Epidermal melanocyte (primary cell): ENCODE results near the gene TP73.

Source experiments
- DNase-seq: peaks from one replicate; pipeline ENCODE4 v3.0.0; 2011; ENCODE audit warnings: low spot score; ENCODE audit not compliant: insufficient read length

The TP73 gene

DNA sequence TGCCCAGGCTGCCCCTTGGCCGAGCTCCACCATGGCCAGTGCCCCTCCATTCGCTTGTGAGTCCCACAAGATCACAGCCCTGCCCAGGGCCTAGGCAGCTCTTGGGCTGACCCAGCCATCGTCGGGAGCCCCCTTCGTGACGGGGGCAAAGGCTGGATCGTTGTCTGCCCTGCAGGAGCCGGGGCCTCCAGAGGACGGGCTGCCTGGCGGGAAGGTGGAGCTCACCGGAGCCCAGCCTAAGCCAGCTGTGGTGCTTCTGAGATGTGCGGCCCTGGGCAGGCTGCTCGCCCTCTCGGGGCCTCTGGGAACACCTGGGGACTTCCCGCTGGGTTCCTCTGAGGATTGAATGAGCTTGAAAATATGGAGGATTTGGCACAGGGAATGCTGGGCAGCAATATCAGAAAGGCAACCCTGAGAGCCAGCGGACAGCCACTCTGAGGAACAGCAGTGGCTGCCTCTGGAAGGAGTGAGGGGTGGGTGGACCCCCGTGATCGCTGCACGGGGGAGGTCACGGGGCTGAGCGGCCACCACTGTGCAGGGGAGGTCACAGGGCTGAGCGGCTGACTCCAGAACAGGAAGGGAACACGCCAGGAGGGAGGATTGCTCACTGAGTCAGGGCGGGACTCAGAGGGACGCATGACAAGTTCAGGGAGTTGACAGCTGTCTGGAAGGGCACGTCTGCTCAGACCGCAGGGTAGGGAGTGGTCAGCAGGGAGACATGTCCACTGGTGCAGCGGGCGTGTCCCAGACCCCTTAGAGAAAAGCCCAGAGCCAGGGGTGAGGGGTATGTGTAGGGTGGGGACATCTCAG is 19.3 kb downstream of the TP73 start:
- no peak for DNase-seq

DNA sequence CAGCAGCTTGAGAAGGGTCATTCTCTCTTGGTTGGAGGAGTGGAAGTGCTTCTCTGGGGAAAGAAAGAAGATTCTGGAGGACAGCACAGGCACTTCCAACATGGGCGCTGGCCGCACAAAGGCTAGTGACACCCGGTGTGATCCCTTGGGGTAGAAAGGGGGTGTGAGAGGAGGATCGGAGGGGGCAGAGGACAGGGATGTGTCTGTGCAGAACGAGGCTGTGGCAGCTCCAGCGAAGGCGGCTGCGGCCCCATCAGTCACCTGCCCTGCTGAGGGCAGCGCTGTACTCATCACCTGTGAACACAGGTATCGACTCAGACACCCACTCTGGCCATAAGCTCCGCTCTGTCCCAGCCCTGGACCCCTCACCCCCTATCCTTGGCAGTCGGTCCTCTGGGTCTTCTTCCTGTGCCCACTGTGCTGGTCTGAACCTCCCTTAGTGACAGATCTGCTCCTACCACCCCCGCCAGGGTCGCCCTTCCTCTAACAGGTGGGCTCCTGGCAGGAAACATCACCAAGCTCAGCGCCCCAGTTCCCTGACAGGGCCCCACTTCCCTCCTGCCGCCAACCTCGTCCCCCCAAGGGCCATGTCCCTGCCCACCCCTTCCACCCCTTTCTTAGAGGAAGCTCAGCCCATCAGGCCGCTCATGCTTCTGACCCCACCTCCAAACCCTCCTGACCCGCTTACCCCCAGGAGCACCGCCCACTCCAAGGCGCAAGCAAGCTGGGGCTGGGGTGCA is 20.1 kb downstream of the TP73 start:
- no peak for DNase-seq

- DNase-seq, result no peak
These were observed 20.6 kb downstream of the TP73 start for GRCh38 chr1:3672971-3673361.

DNA sequence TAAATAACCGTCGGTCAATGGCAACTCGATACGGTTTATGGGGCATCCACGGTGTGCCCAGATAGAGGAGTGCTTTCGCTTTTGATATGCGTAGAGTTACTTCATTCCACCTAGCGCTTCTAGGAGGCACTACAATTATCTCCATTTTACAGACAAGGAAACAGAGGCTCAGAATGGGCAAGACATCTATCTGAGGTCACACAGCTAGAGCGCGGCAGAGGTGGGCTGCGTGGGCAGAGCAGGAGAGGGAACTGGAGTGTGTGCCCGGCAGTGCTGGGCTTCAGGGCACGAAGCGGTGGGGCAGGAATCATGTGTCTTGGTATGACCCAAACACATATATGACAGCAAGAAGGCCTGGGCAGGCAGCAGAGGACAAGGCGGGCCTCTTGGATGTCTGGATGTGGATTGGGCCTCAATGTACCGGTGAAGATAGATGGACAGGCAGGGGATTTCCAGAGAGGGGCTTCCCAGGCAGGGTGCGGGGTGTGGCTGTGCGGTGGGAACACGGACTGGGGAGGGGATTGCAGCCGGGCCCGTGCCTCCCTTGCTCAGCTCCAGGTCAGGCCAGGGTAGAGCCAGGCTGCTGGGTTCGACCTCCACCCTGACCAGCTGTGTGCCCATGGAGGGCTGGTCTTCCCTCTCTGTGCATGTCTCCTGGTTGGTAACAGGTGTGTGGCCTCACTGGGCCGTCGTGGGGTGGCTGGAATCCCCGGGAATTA is 21.2 kb downstream of the TP73 start:
- no peak for DNase-seq

DNA sequence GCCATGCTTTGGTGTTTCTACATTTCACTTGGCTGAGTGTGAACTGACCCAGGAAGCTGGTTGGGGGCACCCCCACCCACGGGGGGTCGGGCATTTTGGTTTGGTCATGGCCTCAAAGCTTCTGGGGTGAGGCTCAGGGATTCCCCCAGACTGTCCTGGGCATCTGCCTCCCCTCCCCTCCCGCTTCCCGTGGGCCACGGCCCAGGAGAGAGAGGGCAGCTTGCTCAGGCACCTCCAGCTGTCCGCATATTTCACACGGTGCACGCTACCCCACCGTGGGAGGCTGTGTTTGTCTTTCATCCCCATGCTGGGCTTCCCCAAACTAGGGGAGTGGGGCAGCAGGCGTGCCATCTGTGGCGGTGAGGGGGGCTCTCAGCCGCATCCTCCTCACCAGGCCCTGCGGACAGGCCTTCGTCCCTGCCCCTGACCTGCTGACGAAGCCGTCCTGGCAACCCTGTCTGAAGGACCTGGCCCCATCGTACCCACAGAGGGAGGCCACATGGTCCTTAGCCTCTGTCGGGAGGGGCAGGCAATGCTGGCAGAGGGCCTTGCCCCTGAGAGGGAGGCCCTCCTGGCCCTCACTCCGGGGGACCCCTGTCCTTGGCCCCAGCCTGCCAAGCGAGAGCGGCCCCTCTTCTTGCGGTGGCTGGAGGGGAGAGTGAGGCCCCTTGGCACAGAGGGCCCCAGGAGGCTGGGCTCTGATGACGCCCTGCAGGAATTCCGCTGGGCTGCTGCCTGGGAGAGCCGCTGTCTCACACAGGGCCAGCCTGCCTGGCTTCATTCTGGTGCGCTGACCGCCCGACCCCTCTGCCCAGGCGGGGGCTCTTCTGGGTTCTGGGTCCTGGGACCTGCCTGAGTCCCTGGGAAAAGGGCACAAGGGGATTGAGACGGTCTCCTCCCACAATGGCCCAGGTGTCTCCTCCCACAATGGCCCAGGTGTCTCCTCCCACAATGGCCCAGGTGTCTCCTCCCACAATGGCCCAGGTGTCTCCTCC is 22.1 kb downstream of the TP73 start:
- no peak for DNase-seq

DNA sequence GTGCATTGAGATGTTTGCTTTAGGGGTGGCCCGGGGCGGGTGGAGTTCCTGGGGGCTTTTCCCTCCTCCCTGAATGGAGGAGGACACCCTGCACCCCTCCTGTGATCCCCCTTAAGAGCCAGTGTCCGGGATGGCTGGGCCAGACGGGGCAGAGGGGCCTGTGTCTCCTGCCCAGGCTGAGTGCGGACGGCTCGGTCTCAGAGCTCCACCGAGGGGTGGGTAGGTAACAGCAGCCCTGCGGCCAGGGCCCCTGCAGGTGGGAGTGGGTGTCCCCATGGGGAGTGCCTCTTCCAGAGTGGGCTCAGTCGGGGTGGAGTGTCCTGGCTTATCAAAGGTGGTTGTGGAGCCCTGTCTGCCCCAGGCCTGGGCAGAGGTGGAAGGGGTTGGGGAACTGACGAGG is 23.1 kb downstream of the TP73 start:
- no peak for DNase-seq

DNA sequence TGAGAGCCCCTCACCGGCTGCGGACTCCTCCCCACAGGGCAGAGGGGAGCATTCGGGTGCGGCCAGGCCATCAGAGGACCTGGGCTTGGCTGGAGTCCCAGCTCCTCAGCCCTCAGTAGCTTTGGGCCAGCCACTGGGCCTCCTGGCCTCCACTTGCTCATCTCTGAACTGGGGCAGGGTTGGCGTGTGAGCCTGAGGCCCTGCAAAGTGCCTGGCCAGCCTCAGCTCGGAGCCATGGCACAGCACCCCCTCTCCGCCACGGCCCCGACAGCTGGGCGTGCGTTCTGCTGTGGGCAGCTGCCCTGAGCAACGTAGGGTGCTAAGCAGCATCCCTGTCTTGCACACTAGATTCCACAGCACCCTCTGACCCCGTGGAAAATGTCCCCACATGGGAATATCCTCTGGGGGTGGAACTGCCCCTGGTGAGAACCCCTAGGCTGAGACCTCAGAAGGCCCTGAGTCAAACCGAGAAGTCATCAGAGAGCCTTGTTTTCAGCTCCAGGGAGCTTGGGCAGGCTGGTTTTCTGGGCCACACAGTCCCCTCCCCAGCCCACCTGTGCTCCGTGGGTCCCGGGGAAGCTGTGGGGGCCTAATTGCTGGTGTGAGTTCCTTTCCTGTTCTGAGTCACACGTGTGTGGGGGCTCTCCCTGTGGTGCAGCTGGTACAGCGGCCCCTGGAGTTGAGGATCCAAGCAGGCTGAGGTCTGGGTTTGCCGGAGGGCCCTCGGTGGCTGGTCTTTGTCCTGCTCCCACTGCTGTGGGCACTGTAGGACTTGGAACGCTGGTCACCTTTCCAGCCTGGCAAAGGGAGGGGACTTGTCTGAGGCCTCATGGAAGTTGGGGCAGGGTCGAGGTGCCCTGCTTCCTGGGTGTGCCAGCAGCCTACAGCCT is 24.5 kb downstream of the TP73 start:
- no peak for DNase-seq

- DNase-seq, result no peak
These were observed 25.2 kb downstream of the TP73 start for GRCh38 chr1:3677484-3677883.

DNA sequence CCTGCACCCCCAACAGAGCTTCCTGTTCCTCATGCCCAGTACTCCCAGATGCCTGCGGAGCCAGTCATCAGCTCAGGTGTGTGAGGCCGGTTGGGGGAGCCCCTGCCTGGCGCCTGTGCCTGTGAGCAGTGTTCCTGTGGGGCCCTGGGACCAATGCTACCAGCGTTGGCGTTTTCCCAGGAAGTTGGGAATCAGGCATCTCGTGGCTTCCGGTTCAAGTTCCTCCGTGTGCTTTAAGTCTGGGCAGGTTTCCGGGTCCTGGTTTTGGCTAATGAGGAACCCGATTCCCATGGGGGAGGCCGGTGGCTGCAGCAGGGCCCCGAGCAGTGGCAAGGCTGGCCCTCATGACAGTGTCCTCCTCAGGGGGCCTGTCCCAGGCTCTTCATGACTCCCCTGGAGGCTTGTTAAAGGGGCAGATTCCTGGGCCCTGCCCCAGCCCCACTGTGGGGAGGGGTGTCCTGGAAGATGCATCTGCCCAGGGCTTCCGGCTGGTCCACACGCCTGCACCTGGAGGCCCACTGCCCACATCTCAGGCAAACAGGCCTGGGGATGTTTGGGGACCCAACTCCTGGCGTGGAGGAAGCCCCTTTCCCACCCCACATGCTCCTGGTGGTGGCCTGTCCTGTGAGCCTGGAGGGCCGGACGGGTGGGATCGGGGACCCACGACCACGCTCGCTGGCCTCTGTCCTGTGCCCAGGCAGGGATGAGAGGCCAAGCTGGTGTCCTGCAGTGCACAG is 26.2 kb downstream of the TP73 start:
- DNase-seq, result no peak

DNA sequence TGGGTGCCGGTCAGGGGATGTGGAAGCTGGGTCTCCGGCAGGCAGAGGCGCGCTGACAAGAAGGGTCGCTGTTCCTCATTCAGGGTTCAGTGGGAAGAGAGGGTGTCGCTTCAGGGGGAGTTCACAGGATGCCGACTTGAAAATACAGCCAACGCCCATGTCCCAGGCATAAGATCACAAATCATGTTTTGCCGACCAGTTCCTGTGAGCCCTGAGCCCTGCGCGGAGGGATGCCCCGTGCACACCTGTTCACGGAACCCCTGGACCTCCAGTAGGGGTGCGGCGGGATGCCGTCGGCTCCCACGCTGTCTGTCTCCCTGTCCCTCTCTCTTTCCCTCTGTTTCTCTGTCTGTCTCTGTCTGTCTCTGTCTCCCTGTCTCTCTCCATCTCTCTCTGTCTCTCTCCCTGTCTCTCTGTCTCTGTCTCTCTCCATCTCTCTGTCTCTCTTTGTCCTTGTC is 26.8 kb downstream of the TP73 start:
- DNase-seq, result no peak

- no peak for DNase-seq
These were observed 27.6 kb downstream of the TP73 start for GRCh38 chr1:3679799-3680453.

- DNase-seq, result no peak
These were observed 28.3 kb downstream of the TP73 start for GRCh38 chr1:3680488-3681230.

DNA sequence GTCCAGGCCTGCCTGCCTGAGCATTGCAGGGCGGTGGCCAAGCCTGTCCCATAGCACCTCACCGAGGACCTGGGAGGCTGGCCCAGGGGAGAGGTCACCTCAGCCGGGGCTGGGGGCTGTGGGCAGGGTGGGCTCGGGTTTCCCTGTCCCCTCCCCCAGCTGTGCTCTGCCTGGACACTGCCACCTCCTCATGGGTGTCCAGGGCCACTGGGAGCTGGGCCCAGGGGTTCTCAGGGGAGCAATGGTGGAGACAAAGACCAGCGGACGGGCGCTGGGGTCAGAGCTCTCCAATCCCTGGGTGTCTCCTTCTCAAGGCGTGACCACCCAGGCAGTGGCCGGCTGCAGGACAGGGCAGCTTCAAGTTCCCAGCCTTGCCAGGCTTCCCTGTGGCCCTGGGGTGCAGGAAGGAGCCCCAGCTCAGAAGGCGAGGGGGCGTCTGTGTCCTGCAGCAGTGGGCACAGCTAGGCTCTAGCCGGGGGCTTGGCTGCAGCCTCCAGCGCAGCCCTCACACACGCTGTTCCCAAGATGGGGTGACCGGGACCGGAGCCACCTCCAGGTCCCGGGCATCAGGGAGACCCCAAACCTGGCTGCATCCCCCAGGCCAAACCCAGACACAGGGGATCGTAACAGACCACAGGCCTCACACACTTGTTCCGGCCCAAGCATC is 29.0 kb downstream of the TP73 start:
- no peak for DNase-seq

DNA sequence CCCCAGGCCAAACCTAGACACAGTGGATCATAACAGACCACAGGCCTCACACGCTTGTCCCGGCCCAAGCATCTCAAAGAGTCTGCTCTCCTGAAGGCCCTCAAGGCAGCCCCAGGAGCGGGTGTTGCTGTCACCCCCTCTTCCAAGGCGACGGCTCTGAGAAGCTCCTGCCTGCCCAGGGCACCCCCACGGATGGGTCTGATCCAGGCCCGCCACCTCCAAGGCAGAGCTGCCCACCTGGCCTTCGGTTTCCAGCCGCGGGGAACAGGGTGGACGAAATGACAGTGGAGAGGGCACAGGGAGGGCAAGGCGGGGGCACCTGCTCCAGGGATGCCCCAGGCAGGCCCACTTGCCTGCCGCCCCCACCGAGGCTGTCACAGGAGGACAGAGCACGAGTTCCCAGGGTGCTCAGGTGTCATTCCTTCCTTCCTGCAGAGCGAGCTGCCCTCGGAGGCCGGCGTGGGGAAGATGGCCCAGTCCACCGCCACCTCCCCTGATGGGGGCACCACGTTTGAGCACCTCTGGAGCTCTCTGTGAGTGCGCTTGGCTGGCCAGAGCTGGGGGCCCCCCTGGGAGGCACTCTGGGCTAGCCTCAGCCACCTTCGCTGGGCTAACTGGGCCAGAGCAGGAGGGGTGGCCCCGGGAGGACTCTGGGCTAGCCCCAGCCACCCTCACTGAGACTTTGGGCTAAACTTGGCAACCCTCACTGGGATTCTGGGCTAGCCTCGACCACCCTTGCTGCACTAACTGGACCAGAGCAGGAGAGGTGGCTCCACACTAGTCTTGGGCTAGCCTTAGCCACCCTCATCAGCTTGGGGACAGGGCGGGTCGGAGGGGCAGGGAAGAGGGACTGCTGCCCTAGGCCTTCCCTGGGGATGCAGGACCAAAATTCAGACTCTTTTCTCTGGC is 29.8 kb downstream of the TP73 start:
- no peak for DNase-seq

- DNase-seq, result no peak
These were observed 30.9 kb downstream of the TP73 start for GRCh38 chr1:3683197-3683596.

- DNase-seq, result no peak
These were observed 31.7 kb downstream of the TP73 start for GRCh38 chr1:3683992-3684391.
